ENCODE measurements around the gene USH1C. TPM values are rescaled to one million over a fixed set of nuclear protein-coding genes. Genes with fewer than 3 reads are reported as not detected.

The USH1C gene
- total RNA-seq, 2 donors from 2014 or later, result 0.68 TPM; not detected in 1

DNA sequence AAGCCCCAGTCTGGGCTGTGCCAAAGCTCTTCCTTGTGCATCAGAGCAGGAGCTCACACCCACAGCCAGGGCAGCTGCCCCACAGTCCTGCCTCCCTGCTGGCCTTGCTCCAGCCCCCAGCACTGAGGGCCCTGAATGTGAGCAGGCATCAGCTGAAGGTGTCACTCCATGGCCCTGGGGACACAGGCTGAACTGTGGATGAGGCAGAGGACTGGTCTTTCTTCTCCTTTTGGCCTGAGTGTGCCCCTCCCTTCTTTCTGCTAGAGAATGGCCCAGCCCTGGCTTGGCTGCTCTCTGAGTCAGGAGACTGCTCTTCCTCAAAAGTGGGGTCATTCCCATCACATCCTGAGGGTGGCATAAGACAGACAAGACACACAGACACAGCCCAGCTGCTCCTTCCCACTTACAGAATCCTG lies 19.0 kb upstream of the USH1C start:
- H3K27ac ChIP-seq, result no peak overlapping the region
- no peak for DNase-seq (ENCODE audit: low spot score)
- TF ChIP-seq CTCF (IDR thresholded peaks at IDR 0.05), result no peak
- H3K27me3 ChIP-seq (replicated peaks; ENCODE audit: insufficient read depth), result no peaks in the 10 kb centered on the region
- H3K36me3 ChIP-seq, result no peaks in the 10 kb centered on the region
- no peak for ATAC-seq (ENCODE audit: insufficient number of reproducible peaks, low FRiP score, low read depth)
- H3K4me1 ChIP-seq (ENCODE audit: control insufficient read depth in 1 of 2, low read depth in 2 of 2), result no peaks in the 10 kb centered on the region
- no peak overlapping the region for H3K4me3 ChIP-seq
- H3K9me3 ChIP-seq, result no peaks in the 10 kb centered on the region

GRCh38 chr11:17561526-17561925 lies 17.3 kb upstream of the USH1C start:
- Histone ChIP-seq H3K27ac (no peak overlapping the region), H3K4me1 (ENCODE audit: control insufficient read depth in 1 of 2, low read depth in 2 of 2) (no peaks in the 10 kb centered on the region), H3K9me3 (no peaks in the 10 kb centered on the region), H3K4me3 (no peak overlapping the region), H3K36me3 (no peaks in the 10 kb centered on the region), H3K27me3 (replicated peaks; ENCODE audit: insufficient read depth) (no peaks in the 10 kb centered on the region)
- DNase-seq (ENCODE audit: low spot score), result no peak
- TF ChIP-seq CTCF (IDR thresholded peaks at IDR 0.05), result no peak
- ATAC-seq (ENCODE audit: insufficient number of reproducible peaks, low FRiP score, low read depth), result no peak

- TF ChIP-seq CTCF (IDR thresholded peaks at IDR 0.05), result no peak
- no peaks in the 10 kb centered on the region for H3K9me3 ChIP-seq
- H3K4me3 ChIP-seq, result no peak overlapping the region
- ATAC-seq (ENCODE audit: insufficient number of reproducible peaks, low FRiP score, low read depth), result no peak
- no peaks in the 10 kb centered on the region for H3K4me1 ChIP-seq (ENCODE audit: control insufficient read depth in 1 of 2, low read depth in 2 of 2)
- no peaks in the 10 kb centered on the region for H3K27me3 ChIP-seq (replicated peaks; ENCODE audit: insufficient read depth)
- H3K36me3 ChIP-seq, result no peaks in the 10 kb centered on the region
- no peak for DNase-seq (ENCODE audit: low spot score)
- no peak overlapping the region for H3K27ac ChIP-seq
Observed at GRCh38 chr11:17561111-17561415, 16.8 kb upstream of the USH1C start.

DNA sequence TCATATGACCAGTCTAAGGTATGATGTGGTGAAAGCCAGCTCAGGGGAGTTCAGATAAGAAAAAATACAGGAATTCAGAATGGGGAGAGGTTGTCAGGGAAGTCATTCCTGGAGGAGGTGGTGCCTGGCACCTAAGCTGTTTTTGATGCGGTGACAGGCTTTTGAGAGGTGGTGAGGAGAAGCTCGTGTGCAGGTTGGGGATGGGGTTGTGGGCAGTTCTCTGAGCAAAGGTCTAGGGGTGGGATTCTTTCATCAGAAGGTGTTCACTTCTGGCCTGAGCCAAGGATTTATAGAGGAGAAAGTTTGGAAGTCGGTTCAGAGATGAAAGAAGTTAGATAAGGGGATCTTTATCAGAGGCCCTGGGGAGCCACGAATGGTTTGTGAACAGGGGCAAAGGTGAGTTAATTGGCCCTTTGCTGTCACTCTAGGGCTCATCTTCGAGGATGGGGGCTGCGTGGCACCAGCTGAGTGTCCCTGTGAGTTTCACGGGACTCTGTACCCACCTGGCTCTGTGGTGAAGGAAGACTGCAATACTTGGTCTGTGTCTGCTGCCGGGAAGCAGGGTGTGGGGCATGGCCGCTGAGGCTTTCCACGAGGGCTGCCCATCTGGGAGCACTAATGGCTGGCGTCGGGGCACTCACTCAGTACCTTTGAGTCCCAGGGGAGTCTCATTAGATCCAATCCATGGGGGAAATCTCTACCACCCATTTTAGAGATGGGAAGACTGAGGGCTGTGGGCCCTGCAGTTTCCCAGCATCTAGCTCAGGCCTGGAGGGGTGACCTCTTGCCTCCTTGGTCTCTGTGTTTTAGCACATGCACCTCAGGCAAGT lies 16.3 kb upstream of the USH1C start:
- no peaks in the 10 kb centered on the region for H3K4me1 ChIP-seq (ENCODE audit: control insufficient read depth in 1 of 2, low read depth in 2 of 2)
- ATAC-seq (ENCODE audit: insufficient number of reproducible peaks, low FRiP score, low read depth) (no peak), DNase-seq (ENCODE audit: low spot score) (no peak)

More for the DNA sequence above, 16.3 kb upstream of the USH1C start:
- no peaks in the 10 kb centered on the region for H3K36me3 ChIP-seq
- no peak overlapping the region for H3K27ac ChIP-seq
- H3K9me3 ChIP-seq, result no peaks in the 10 kb centered on the region
- TF ChIP-seq CTCF (IDR thresholded peaks at IDR 0.05), result no peak
- H3K4me3 ChIP-seq, result no peak overlapping the region
- H3K27me3 ChIP-seq (replicated peaks; ENCODE audit: insufficient read depth), result no peaks in the 10 kb centered on the region
